ENCODE measurements around the gene FFAR1.

GRCh38 chr19:35337097-35337983 lies 10.4 kb upstream of the FFAR1 start:
- no peak for TF ChIP-seq CTCF (IDR thresholded peaks at IDR 0.05)
- no peak for TF ChIP-seq POLR2A (IDR thresholded peaks at IDR 0.05)
